NCI-H1694 treated with DMSO at 0.1 percent for 48 hours (cell line): ENCODE results near the gene KIFC3.
A peak's percentile ranks its signal among the peaks of the same experiment; 100 is the strongest.
"Not testable (repeated sequence)": the region's sequence is repeated elsewhere in the genome, so short reads cannot be mapped to it uniquely, and the experiment has no call there.

Experiments
- DNase-seq: peaks from one replicate; lab custom pipeline; 2025; lab: John Stamatoyannopoulos, UW

KIFC3 gene

GRCh38 chr16:57824888-57825287 lies 22.6 kb upstream of the KIFC3 start:
- DNase-seq = no peak

GRCh38 chr16:57823836-57824235 lies 21.5 kb upstream of the KIFC3 start:
- DNase-seq = no peak

- no peak for DNase-seq
These were observed 20.6 kb upstream of the KIFC3 start for GRCh38 chr16:57822856-57823255.

- no peak for DNase-seq
These were observed 19.8 kb upstream of the KIFC3 start for GRCh38 chr16:57822018-57822553.

GRCh38 chr16:57821149-57821971 lies 19.1 kb upstream of the KIFC3 start:
- DNase-seq = no peak

GRCh38 chr16:57818377-57819064 lies 16.2 kb upstream of the KIFC3 start:
- no peak for DNase-seq

GRCh38 chr16:57817680-57818079 lies 15.4 kb upstream of the KIFC3 start:
- DNase-seq = no peak

- DNase-seq = peak; percentile 59
These were observed 13.9 kb upstream of the KIFC3 start for GRCh38 chr16:57815987-57816745.

- DNase-seq = no peak
These were observed 12.6 kb upstream of the KIFC3 start for GRCh38 chr16:57814896-57815295.

- no peak for DNase-seq
These were observed 11.2 kb upstream of the KIFC3 start for GRCh38 chr16:57813466-57813865.

GRCh38 chr16:57811340-57811739 lies 9.0 kb upstream of the KIFC3 start:
- not testable (repeated sequence) for DNase-seq

GRCh38 chr16:57810197-57811031 lies 8.1 kb upstream of the KIFC3 start:
- DNase-seq = no peak

GRCh38 chr16:57809276-57810196 lies 7.2 kb upstream of the KIFC3 start:
- no peak for DNase-seq

- no peak for DNase-seq
These were observed 6.4 kb upstream of the KIFC3 start for GRCh38 chr16:57808589-57809228.

GRCh38 chr16:57807968-57808528 lies 5.8 kb upstream of the KIFC3 start:
- DNase-seq = no peak

- DNase-seq = no peak
These were observed 5.1 kb upstream of the KIFC3 start for GRCh38 chr16:57807252-57807967.

GRCh38 chr16:57805176-57805575 lies 2.9 kb upstream of the KIFC3 start:
- DNase-seq = no peak

- DNase-seq = no peak
These were observed 2.0 kb upstream of the KIFC3 start for GRCh38 chr16:57804111-57804837.
